Fibroblast of lung (primary cell): Measurements from ENCODE around the gene FANCD2OS. TPM values are rescaled to one million over a fixed set of nuclear protein-coding genes. Genes with fewer than 3 reads are reported as not detected.

ENCODE experiments used
- DNase-seq, 2 donors: peaks; one replicate each; pipeline versions ENCODE4 v3.0.0 to v3.0.0-alpha.2; 2010; ENCODE audit warnings: low read depth in 2 of 2
- H2AFZ ChIP-seq: 2 replicates; pipeline ENCODE4 v1.5.1; 2012; ENCODE audit warnings: low read length, control low read depth, inconsistent platforms
- H3K27ac ChIP-seq: 2 replicates; pipeline ENCODE4 v1.5.1; 2011; ENCODE audit warnings: low read length, control low read depth; ENCODE audit not compliant: insufficient read depth
- H3K27me3 ChIP-seq: 2 replicates; pipeline ENCODE4 v1.5.1; 2011; ENCODE audit warnings: mild to moderate bottlenecking, low read length; ENCODE audit not compliant: control insufficient read depth, insufficient read depth
- H3K36me3 ChIP-seq: 2 replicates; pipeline ENCODE4 v1.5.1; 2011; ENCODE audit warnings: low read length; ENCODE audit not compliant: control insufficient read depth, insufficient read depth
- H3K4me1 ChIP-seq: 2 replicates; pipeline ENCODE4 v1.5.1; 2011; ENCODE audit warnings: low read length; ENCODE audit not compliant: control insufficient read depth, insufficient read depth; ENCODE audit errors: extremely low read depth
- H3K4me2 ChIP-seq: 2 replicates; pipeline ENCODE4 v1.5.1; 2011; ENCODE audit warnings: low read length, control low read depth; ENCODE audit not compliant: insufficient read depth; ENCODE audit errors: extremely low read depth
- H3K4me3 ChIP-seq, 4 experiments: fragments of 200-600 bp in 1 of 4; sonication (generic) in 1 of 4; replicated peaks in 1 of 4; 2 replicates each; pipeline ENCODE4 v1.5.1; 2011 to 2016; ENCODE audit warnings: low read length in 4 of 4, low read depth in 3 of 4, mild to moderate bottlenecking in 3 of 4, control low read depth in 2 of 4, inconsistent platforms in 1 of 4, mixed read lengths in 1 of 4; ENCODE audit not compliant: insufficient read depth in 1 of 4; ENCODE audit errors: control extremely low read depth in 1 of 4
- H3K79me2 ChIP-seq: 2 replicates; pipeline ENCODE4 v1.5.1; 2012; ENCODE audit warnings: mild to moderate bottlenecking, low read length, inconsistent platforms; ENCODE audit not compliant: control insufficient read depth, insufficient read depth
- H3K9ac ChIP-seq: 2 replicates; pipeline ENCODE4 v1.5.1; 2011; ENCODE audit warnings: mild to moderate bottlenecking, low read length, control low read depth; ENCODE audit not compliant: insufficient read depth
- H3K9me3 ChIP-seq: 2 replicates; pipeline ENCODE4 v1.5.1; 2012; ENCODE audit warnings: low read depth, low read length; ENCODE audit not compliant: control insufficient read depth, insufficient read depth
- H4K20me1 ChIP-seq: 2 replicates; pipeline ENCODE4 v1.5.1; 2011; ENCODE audit warnings: low read length; ENCODE audit not compliant: control insufficient read depth, insufficient read depth; ENCODE audit errors: extremely low read depth
- EZH2 ChIP-seq: IDR thresholded peaks from 2 replicates; pipeline ENCODE4 v1.5.1; 2012; ENCODE audit warnings: low read length, control low read depth, mild to moderate bottlenecking; ENCODE audit errors: missing control alignments
- polyA plus RNA-seq, 2 donors: library from polyadenylated mRNA; depleted of rRNA in 1 of 2; stranded (reverse) in 1 of 2; unstranded in 1 of 2; fragments of >200 nt; gene quantifications; 2 replicates each; pipeline ENCODE4 v1.2.1, GENCODE V29; 2011 to 2012; ENCODE audit warnings: missing spikeins in 1 of 2
- total RNA-seq: library from RNA; depleted of rRNA; stranded (reverse); fragments of >200 nt; gene quantifications from 2 replicates; pipeline ENCODE4 v1.2.1, GENCODE V29; 2014
- TF ChIP-seq, protein P1 (sequence below), 2 donors: IDR thresholded peaks in 1 of 2; conservative IDR thresholded peaks in 1 of 2; 1 replicate in 1 of 2; 2 replicates in 1 of 2; pipeline ENCODE4 v1.5.1; 2011 to 2012; ENCODE audit warnings: low read length in 2 of 2, control low read depth in 1 of 2, inconsistent platforms in 1 of 2, low read depth in 1 of 2, mild to moderate bottlenecking in 1 of 2

The FANCD2OS gene
- total and polyA plus RNA-seq, 2 donors (not counting 1 experiment from before 2014, with no cell fraction given) = not detected

DNA sequence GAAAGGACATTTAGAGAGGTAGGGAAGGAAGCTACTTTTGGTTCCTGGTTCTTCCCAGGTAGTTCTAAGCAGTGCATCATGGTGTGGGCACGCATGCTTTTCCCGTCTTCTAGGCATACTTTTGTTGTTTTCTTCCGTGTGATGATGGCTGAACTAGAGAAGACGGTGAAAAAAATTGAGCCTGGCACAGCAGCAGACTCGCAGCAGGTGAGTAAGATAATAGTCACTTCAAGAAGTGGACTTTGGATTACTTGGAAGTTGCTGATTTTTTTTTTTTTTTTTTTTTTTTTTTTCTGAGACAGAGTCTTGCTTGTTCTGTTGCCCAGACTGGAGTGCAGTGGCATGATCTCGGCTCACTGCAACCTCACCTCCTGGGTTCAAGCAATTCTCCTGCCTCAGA, 17.9 kb downstream of the FANCD2OS start:
- TF ChIP-seq, protein P1, sequence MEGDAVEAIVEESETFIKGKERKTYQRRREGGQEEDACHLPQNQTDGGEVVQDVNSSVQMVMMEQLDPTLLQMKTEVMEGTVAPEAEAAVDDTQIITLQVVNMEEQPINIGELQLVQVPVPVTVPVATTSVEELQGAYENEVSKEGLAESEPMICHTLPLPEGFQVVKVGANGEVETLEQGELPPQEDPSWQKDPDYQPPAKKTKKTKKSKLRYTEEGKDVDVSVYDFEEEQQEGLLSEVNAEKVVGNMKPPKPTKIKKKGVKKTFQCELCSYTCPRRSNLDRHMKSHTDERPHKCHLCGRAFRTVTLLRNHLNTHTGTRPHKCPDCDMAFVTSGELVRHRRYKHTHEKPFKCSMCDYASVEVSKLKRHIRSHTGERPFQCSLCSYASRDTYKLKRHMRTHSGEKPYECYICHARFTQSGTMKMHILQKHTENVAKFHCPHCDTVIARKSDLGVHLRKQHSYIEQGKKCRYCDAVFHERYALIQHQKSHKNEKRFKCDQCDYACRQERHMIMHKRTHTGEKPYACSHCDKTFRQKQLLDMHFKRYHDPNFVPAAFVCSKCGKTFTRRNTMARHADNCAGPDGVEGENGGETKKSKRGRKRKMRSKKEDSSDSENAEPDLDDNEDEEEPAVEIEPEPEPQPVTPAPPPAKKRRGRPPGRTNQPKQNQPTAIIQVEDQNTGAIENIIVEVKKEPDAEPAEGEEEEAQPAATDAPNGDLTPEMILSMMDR (conservative IDR thresholded peaks at IDR 0.05 in 1 of 2, IDR thresholded peaks at IDR 0.05 in 1 of 2; ENCODE audit: low read depth in 1 of 2, low read length in 2 of 2) = no peak
- no peak for TF ChIP-seq EZH2
- no peaks in the 10 kb centered on the region for H4K20me1 ChIP-seq
- no peak overlapping the region for H3K4me3 ChIP-seq
- no peak overlapping the region for H3K4me2 ChIP-seq
- DNase-seq = no peak
- peaks cover 2% of the 10 kb centered on the region for H3K36me3 ChIP-seq
- H3K27ac ChIP-seq = no peak overlapping the region
- H3K9ac ChIP-seq = no peak overlapping the region
- H3K27me3 ChIP-seq = no peaks in the 10 kb centered on the region
- no peak overlapping the region for H2AFZ ChIP-seq
- H3K4me1 ChIP-seq = no peaks in the 10 kb centered on the region
- H3K79me2 ChIP-seq = no peaks in the 10 kb centered on the region
- H3K9me3 ChIP-seq = no peaks in the 10 kb centered on the region

DNA sequence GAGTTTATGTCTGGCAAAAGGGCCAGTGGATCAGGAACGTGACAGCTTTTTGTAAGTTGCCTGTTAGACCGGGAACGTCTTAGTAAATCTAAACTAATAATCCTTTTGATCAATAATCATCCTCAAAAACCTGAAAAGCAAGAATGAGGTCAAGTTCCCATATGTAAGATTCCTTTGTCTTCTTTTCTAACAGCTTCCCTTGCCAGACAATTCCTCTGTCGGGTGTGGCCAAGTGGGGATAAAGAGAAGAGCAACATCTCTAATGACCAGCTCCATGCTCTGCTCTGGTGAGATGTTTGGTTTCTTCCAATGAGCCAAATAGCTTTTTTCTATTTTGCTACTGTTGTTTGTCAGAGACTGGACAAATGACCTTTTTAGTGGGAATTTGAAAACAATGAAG, 19.8 kb downstream of the FANCD2OS start:
- no peaks in the 10 kb centered on the region for H3K79me2 ChIP-seq
- H3K36me3 ChIP-seq = no peaks in the 10 kb centered on the region
- H4K20me1 ChIP-seq = no peaks in the 10 kb centered on the region
- H3K27ac ChIP-seq = no peak overlapping the region
- H3K4me3 ChIP-seq = no peak overlapping the region
- H2AFZ ChIP-seq = no peak overlapping the region
- H3K4me2 ChIP-seq = no peak overlapping the region
- H3K9me3 ChIP-seq = no peaks in the 10 kb centered on the region
- DNase-seq = peak in 1 of 2 donors; percentile 6
- H3K9ac ChIP-seq = no peak overlapping the region
- TF ChIP-seq, protein P1 (conservative IDR thresholded peaks at IDR 0.05 in 1 of 2, IDR thresholded peaks at IDR 0.05 in 1 of 2; ENCODE audit: low read depth in 1 of 2, low read length in 2 of 2) = no peak
- TF ChIP-seq EZH2 = no peak
- H3K4me1 ChIP-seq = no peaks in the 10 kb centered on the region
- no peaks in the 10 kb centered on the region for H3K27me3 ChIP-seq

- no peaks in the 10 kb centered on the region for H3K4me1 ChIP-seq
- no peaks in the 10 kb centered on the region for H3K36me3 ChIP-seq
- TF ChIP-seq EZH2 = no peak
- TF ChIP-seq, protein P1 (conservative IDR thresholded peaks at IDR 0.05 in 1 of 2, IDR thresholded peaks at IDR 0.05 in 1 of 2; ENCODE audit: low read depth in 1 of 2, low read length in 2 of 2) = no peak
- no peaks in the 10 kb centered on the region for H3K9me3 ChIP-seq
- no peaks in the 10 kb centered on the region for H4K20me1 ChIP-seq
- H3K4me2 ChIP-seq = no peak overlapping the region
- no peak overlapping the region for H3K9ac ChIP-seq
- DNase-seq = no peak
- H3K79me2 ChIP-seq = no peaks in the 10 kb centered on the region
- no peak overlapping the region for H3K27ac ChIP-seq
- H3K4me3 ChIP-seq = no peak overlapping the region
- no peaks in the 10 kb centered on the region for H3K27me3 ChIP-seq
- H2AFZ ChIP-seq = no peak overlapping the region
Measured at GRCh38 chr3:10085738-10086137, 22.3 kb downstream of the FANCD2OS start.
